IPS-18c (cell line): ENCODE measurements around the gene PDK2.

Experiments used
- H3K4me3 ChIP-seq: 2 replicates; pipeline ENCODE4 v1.7.0; 2013; ENCODE audit warnings: low read depth, mild to moderate bottlenecking, low read length, moderate library complexity; ENCODE audit not compliant: insufficient read depth
- H3K9me3 ChIP-seq: one replicate; pipeline ENCODE4 v1.6.1; 2013; ENCODE audit warnings: mild to moderate bottlenecking, low read length, moderate library complexity; ENCODE audit not compliant: control insufficient read depth, insufficient read depth

Gene PDK2

GRCh38 chr17:50134206-50135110 is 39.3 kb downstream of the PDK2 start:
- Histone ChIP-seq H3K4me3 (no peak overlapping the region), H3K9me3 (no peaks in the 10 kb centered on the region)

DNA sequence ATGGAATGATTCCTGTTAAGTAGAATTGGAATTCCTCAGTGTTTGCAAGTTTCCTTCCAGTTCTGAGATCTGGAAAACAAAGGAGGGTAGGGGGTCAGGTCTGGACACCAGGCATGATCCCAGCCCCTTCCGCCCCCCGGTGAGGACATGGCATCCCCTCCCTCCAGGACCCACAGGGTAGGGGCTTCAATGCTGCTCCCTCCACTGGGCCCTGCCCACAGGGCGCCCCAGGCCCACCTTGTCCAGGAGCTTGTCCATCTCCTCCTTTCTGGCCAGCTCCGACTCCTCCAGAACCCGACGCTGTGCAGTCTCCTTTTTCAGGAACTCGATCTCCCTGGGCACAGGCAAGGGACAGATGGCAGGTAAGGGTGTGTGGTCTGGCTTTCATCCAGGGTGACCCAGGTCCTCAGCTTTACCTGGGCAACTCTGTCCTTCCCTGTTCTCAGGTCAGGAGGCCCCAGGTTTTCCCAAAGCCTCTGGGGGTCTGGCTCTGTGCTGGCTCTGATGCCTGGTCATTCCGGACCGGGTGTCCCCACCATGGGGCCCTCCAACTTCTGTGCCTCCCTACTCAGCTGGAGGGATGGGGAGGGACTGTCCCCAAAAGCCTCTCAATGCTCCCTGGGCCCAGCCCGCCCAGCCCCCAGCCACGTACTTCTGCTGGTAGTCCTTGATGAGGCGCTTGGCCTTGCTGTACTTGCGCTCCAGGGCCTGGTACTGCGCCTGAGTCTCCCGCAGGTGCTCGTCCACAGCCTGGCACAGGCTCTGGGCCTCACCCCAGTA is 40.4 kb downstream of the PDK2 start:
- H3K4me3 ChIP-seq: no peak overlapping the region
- H3K9me3 ChIP-seq: peaks cover 2% of the 10 kb centered on the region

DNA sequence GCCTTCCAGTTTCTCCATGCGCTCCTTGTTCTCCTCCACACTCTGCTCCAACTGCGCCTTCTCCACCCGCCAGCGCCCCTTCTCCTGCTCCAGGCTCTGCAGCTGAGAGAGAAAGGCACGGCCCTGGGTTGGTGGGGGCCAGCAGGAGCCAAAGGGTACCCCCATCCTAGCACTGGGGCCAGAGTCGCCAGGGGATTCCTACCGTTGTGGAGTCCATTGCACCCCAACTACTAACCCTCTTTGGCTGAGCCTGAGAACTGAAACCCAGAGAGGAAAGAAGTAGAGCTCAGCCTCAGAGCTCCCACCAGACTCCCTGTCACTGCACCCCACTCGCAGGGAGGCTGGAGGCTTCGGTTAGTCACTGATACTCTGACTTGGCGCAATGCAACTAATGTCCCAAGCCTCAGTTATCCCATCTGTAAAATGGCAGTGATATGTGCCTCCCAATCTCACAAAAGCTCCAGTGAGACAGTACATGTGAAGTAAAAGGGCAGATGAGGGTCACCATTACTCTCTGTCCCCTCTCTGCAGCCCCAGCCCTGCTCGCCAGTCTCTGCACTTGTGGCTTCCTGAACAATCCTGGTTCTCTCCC is 41.0 kb downstream of the PDK2 start:
- H3K9me3 ChIP-seq: peaks cover 2% of the 10 kb centered on the region
- H3K4me3 ChIP-seq: no peak overlapping the region

DNA sequence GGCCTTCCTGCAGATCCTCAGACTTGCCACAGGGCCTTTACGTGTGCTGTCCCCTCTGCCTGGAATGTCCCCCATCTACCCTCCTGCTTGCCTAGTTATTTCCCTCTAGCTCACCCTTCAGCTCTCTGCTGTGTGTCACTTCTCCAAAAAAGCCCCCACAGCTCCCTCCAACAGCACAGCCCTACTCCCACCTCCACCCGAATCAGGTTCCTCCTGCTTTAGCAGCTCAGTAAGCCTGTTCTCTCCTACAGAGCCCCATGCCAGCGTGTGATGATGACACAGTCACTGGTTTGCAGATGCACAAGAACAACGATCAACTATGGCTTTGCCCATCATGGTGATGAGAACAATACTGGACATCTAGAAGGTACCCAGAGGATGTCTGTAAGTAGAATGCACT is 41.9 kb downstream of the PDK2 start:
- no peak overlapping the region for H3K4me3 ChIP-seq
- peaks cover 2% of the 10 kb centered on the region for H3K9me3 ChIP-seq

DNA sequence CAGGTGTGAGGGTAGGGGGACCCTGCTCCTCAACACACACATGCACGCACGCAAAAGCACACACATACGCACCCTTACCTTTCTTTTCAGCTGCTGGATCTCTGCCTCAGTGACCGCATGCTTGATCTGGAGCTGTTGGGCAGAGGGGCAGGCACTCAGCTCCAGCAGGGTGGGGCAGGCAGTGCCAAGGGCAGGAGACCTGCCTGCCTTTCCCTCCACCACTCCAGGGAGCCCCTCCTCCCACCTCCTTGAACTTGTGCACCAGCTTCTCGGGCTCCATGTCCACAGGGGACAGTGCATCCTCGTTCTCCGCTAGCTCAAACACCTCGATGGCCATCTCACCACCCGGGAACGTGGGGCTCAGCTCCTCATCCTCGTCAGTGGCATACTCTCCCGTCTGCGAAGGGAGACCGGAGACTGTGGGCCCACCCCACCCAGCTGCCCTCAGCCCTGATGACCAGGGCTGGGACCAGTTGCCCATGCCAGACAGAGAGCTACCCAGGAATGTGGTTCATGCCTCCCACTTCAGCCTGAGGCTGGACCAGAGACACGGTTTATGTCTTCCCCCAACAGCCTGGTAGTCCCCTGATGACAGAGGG is 44.1 kb downstream of the PDK2 start:
- Histone ChIP-seq H3K4me3 (no peak overlapping the region), H3K9me3 (peaks cover 2% of the 10 kb centered on the region)

DNA sequence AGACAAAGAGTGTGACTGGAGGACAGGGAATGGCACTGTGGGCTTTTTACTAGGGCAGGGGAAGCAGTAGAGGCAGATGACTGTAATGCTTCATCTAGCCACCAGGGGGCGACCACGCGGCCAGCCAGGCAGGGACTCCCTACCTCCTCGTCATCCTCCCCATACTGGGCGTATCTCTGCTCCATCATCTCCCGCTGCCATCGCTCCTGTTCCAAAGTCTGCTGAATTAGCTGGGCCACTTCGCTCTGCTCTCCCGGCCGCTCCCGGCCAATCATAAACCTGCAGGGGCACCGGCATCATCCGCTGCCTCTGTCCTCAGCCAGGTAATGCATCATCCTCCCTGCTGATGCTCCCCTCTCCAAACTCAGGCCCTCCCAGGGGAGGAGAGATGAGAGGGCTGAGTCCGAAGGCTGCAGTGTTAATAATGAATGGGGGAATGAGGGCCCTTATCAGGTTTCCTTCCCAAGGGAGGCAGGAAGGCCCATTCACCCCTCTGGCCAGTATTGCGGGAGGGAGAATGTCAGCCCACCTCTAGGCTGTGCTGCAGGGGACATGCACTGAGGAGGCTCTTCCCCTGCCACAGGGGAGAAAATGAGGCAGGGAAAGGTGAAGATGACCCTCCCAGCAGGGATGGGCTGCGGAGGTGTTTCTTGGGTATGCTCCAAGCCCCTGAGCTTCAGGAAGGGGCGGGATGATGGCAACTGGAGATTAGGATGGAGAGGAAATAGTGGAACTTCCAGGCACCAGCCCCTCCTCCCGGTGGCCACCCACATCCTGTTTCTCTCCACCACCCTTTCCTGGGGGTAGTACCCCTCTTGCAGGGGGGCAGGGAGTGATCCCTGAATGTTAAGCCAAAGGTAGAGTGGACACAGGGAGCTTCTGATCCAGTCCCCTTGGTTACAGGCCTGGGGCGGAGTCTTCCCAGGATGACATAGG is 45.1 kb downstream of the PDK2 start:
- Histone ChIP-seq H3K4me3 (no peak overlapping the region; the same call in 1 of the 2 replicates), H3K9me3 (peaks cover 2% of the 10 kb centered on the region)

DNA sequence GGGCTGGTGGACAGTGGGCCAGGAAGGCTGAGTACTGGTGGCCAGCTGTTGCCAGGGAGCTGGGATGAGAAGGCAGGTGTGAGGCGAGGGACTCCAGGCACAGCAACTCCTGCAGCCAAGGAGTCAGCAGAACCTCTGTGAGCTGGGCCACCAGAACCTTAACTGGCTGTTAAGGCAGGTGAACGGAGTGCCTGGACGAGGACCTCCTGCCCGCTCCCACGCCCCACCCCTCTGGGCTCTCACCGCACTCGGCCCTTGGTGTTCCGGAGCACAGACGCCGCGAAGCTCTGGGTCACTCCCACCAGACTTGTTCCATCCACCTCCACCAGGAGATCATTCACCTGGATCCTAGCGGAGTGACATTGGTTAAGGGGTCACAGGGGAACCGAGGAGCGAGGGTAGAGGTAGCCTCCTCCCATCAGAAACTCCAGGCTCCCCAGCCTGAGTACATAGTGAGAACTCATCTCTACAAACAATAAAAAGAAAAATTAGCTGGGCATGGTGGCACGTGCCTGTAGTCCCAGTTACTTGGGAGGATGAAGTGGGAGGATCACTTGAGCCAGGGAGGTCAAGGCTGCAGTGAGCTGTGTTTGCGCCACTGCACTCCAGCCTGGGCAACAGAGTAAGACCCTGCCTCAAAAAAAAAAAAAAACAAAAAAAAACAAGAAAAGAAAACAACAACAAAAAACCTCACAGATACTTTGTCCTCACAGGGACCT is 46.0 kb downstream of the PDK2 start:
- peaks cover 2% of the 10 kb centered on the region for H3K9me3 ChIP-seq
- H3K4me3 ChIP-seq: no peak overlapping the region

DNA sequence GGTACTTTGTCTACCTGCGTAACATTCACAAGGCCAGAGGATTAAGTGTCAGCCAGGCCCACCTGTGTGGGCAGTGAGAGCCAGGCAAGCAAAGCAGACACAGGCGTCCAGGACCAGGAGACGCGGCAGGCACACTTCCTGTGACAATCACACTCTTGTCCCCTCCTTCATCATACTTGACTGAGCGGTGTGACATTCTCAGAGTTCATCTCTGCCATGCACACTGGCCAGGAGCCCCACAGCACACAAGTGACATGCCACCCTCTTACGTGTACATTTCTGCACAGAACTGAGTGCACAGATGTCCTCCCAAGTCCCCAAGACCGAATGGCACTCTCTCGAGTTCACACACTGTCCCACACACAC is 46.6 kb downstream of the PDK2 start:
- H3K9me3 ChIP-seq: peaks cover 2% of the 10 kb centered on the region
- no peak overlapping the region for H3K4me3 ChIP-seq

DNA sequence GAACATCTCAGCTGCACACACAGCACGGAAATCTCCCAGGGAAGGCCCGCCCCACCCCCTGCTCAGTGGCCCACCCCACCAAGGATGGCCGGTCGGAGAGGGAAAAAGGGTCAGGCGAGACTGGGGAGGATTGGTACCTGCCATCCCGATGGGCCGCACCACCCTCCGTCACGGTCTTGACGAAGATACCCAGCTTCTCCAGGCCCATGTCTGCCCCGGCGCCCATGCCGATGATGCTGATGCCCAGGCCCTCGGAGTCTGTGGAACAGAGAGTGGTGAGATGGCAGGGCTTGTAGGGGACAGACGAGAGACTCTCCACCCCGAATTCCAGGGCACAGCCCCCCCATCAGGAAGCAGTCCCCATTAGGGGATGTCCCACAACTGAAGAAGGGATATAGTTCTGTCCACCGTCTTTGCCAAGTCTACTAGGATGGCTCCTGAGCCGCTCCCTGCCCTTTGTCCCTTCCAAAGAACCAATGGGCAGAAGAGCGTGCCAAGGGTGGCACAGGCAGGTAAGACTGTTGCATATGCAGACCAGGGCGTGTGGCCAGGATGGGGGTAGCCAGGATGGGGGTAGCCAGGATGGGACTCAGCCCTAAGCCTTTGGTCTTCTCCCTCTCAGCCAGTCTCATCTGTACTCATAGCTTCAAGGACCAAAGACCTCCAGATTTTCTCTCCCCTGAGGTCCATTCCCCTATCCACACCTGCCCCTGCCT is 48.5 kb downstream of the PDK2 start:
- Histone ChIP-seq H3K9me3 (peaks cover 2% of the 10 kb centered on the region), H3K4me3 (no peak overlapping the region)

DNA sequence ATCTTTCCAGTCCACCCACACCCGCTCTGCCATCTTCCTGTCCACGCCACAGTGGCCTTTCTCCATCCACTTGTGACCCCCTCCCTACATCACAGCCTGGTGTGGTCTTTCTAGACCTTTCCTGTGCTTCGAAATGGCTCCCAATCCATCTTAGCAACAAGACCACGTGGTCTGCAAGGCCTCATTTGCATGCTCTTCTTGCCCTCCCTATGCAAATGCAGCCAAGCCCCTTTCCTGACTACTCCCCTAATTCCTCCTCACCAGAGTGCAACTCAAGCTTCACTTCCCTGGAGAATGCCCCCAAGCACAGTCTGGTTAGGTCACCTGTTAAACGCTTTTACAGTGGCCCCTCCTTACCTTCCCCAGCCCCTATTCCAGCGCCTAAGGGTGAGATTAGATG is 49.2 kb downstream of the PDK2 start:
- Histone ChIP-seq H3K9me3 (peaks cover 2% of the 10 kb centered on the region), H3K4me3 (no peak overlapping the region)

GRCh38 chr17:50144845-50145531 is 49.8 kb downstream of the PDK2 start:
- H3K9me3 ChIP-seq: peaks cover 2% of the 10 kb centered on the region
- H3K4me3 ChIP-seq: no peak overlapping the region

DNA sequence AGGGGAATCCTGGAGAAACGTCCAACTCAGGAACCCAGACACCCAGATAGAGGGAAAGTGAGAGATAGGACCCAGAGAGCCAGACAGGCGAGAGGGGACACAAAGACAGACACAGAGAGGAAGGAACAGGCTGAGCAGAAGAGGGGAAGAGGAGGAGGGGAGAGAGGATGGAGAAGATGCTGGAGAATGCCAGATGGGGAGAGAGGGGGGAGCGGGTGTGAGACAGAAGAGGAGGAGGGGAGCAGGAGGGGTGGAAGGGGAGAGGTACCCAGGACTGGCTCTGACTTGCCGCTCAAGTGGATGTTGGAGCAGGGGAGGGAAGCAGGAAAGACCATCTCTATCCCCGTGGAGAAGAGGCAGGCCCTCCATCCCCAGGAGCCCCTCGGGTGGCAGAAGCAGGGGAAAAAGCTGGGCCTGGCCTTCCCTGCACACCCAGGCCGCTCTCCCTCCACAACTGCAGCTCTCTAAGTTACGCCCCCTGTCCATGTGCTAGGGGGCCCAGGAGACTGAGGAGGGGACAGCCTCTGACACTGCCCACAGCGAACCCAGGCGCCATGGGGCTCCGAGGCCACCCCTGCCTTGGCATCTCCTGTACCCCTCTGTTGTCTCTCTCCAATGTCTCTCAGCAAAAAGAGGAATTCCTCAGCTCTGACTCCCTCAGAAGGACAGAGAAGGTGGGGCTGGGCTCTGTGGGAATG is 50.5 kb downstream of the PDK2 start:
- H3K4me3 ChIP-seq: no peak overlapping the region

GRCh38 chr17:50146230-50146926 is 51.2 kb downstream of the PDK2 start:
- H3K4me3 ChIP-seq: no peak overlapping the region
- H3K9me3 ChIP-seq: no peaks in the 10 kb centered on the region

More for the DNA sequence above, 50.5 kb downstream of the PDK2 start:
- no peaks in the 10 kb centered on the region for H3K9me3 ChIP-seq
